ENCODE data around the gene EML5. TPM values are rescaled to one million over a fixed set of nuclear protein-coding genes. Genes with fewer than 3 reads are reported as not detected.

The EML5 gene
- total and polyA plus RNA-seq, 9 donors, result 5.7 to 86.5 (median 29.5) TPM

DNA sequence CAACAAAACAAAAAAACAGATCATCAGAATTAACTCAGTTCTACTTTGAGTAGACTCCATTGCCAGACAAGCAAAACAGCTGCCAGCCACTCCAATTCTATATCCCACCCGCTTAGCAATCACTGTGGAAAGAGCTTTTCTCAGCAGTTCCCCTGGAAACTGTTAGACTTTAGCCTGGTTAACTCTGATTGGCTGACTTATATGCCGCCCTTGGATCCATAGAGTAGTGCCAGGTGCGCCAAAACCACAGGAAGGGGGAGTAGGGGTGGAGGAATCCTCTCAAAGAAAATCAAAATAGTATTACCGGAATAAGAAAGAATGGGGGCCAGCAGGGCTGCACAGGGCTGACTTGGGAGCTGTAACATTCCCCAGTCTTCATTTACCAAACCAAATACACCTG lies 5.4 kb upstream of the EML5 start:
- DNase-seq, result no peak
- Histone ChIP-seq H3K4me3 (no peak overlapping the region), H3K4me1 (ENCODE audit: insufficient read depth) (peaks cover 3% of the 10 kb centered on the region), H3K36me3 (no peaks in the 10 kb centered on the region), H3K27me3 (no peaks in the 10 kb centered on the region), H3K9me3 (no peaks in the 10 kb centered on the region), H3K27ac (no peak overlapping the region)
- WGBS, 3 donors, result 66 to 69% (median 69%) methylated on average over 4 of the region's 4 CpGs
- TF ChIP-seq POLR2A (IDR thresholded peaks at IDR 0.05) (no peak), EP300 (IDR thresholded peaks at IDR 0.05) (no peak)
- TF ChIP-seq, protein P1, sequence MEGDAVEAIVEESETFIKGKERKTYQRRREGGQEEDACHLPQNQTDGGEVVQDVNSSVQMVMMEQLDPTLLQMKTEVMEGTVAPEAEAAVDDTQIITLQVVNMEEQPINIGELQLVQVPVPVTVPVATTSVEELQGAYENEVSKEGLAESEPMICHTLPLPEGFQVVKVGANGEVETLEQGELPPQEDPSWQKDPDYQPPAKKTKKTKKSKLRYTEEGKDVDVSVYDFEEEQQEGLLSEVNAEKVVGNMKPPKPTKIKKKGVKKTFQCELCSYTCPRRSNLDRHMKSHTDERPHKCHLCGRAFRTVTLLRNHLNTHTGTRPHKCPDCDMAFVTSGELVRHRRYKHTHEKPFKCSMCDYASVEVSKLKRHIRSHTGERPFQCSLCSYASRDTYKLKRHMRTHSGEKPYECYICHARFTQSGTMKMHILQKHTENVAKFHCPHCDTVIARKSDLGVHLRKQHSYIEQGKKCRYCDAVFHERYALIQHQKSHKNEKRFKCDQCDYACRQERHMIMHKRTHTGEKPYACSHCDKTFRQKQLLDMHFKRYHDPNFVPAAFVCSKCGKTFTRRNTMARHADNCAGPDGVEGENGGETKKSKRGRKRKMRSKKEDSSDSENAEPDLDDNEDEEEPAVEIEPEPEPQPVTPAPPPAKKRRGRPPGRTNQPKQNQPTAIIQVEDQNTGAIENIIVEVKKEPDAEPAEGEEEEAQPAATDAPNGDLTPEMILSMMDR (IDR thresholded peaks at IDR 0.05), result no peak
- intact Hi-C loops (cut with DNase I), result no loop called here

DNA sequence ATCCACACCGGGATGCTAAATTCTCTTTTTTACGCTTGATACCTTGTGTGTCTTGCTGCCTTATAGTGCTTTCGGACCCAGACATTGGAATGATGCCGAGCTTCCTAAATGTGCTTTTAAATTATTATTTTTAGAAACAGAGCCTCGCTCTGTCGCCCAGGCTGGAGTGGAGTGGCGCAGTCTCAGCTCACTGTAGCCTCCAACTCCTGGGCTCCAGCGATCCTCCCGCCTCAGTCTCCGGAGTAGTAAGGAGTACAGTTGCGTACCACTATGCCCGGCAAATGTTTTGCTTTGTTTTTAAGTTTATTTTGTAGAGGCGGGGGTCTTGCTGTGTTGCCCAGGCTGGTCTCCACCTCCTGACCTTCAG lies 489 bp upstream of the EML5 start:
- peaks cover 3% of the 10 kb centered on the region for H3K4me1 ChIP-seq (ENCODE audit: insufficient read depth)
- DNase-seq, result peak in 1 of 5 donors; percentile 52
- H3K4me3 ChIP-seq, result peak overlapping the region; percentile 72
- TF ChIP-seq POLR2A (IDR thresholded peaks at IDR 0.05) (no peak), EP300 (IDR thresholded peaks at IDR 0.05) (no peak)
- TF ChIP-seq, protein P1 (IDR thresholded peaks at IDR 0.05), result no peak
- intact Hi-C loops (cut with DNase I), result loop anchor here in 1 of 4 donors (2.0 kb wide), 1 partner anchor 234 kb away; no protein-coding TSS in a partner anchor
- H3K9me3 ChIP-seq, result no peaks in the 10 kb centered on the region
- WGBS, 3 donors, result 43 to 53% (median 53%) methylated on average over 13 of the region's 13 CpGs
- H3K36me3 ChIP-seq, result no peaks in the 10 kb centered on the region
- H3K27me3 ChIP-seq, result no peaks in the 10 kb centered on the region
- H3K27ac ChIP-seq, result peak overlapping the region in 1 of 2 donors; percentile 93

DNA sequence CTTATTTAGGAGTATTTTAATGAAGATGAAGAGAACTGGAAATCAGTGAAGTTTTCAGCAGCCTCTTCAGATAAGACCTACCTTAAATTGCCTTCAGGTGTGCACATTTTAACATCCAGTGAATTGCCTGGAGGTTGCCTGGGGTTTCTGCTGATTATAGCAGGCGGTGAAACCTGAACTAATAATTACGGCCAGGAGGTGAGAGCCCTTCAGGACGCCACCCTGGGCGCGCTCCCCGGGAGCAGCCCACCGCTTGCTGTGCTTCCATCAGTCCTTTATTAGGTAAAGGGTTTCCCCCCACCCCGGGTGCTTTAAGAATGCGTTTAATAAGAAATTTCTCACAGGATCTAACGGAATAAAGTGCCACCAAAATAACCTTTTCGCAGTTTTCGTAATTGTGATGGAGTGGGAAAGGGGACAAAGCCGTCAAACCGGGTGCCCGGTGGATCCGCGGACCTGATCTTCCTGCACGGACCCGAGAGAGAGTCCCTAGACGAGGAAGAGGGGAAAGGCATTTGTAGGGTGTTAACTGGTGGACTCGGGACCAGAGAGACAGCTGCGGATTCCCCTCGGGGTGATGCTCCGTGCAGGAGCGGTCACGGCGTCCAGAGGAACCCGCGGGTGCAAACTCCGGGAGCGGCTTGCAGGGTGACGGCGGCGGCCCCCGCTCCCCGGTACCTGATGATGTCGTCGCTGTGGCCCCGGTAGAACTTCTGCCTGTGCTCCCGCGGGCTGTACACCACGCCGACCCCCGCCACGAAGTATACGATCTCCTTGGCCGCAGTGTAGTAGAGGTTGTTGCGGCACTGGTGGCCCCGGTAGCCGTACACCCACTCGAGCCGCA lies 902 bp downstream of the EML5 start:
- peak; percentile 39 to 64 (median 55) for DNase-seq
- peaks cover 3% of the 10 kb centered on the region for H3K4me1 ChIP-seq (ENCODE audit: insufficient read depth)
- 1 to 3% (median 3%) methylated on average over 38 to 52 of the region's 52 CpGs for WGBS, 3 donors
- H3K27ac ChIP-seq, result peak overlapping the region; percentile 88 to 93
- H3K27me3 ChIP-seq, result no peaks in the 10 kb centered on the region
- H3K4me3 ChIP-seq, result peak overlapping the region; percentile 72
- intact Hi-C loops (cut with DNase I), result loop anchor here in 1 of 4 donors (2.0 kb wide), 1 partner anchor 235 kb away; no protein-coding TSS in a partner anchor
- TF ChIP-seq, protein P1 (IDR thresholded peaks at IDR 0.05), result no peak
- TF ChIP-seq POLR2A (IDR thresholded peaks at IDR 0.05) (no peak), EP300 (IDR thresholded peaks at IDR 0.05) (no peak)
- no peaks in the 10 kb centered on the region for H3K9me3 ChIP-seq
- no peaks in the 10 kb centered on the region for H3K36me3 ChIP-seq

DNA sequence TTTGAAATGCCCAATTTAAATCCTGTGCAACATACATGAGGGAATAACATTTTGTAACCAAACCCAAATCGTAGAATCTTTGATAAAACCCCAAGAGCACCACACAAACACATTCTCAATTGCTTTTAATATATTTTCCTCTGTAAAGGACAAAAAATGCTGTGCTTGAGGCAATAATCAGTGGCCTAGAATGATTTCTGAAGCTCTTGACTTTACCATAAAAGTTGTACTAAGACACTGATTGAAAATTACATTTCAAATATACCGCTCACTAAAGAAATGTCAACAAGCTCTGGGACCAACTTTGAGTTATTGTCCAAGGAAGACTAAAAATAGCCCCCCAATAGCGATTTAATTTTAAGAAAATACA lies 1.5 kb downstream of the EML5 start:
- 16 to 38% (median 18%) methylated on average over 3 of the region's 3 CpGs for WGBS, 3 donors
- TF ChIP-seq EP300 (IDR thresholded peaks at IDR 0.05), result no peak
- no peak for TF ChIP-seq POLR2A (IDR thresholded peaks at IDR 0.05)
- TF ChIP-seq, protein P1 (IDR thresholded peaks at IDR 0.05), result no peak
- H3K4me3 ChIP-seq, result peak overlapping the region; percentile 72
- H3K36me3 ChIP-seq, result no peaks in the 10 kb centered on the region
- H3K27ac ChIP-seq, result peak overlapping the region in 1 of 2 donors; percentile 93
- intact Hi-C loops (cut with DNase I), result no loop called here
- no peak for DNase-seq
- no peaks in the 10 kb centered on the region for H3K9me3 ChIP-seq
- H3K27me3 ChIP-seq, result no peaks in the 10 kb centered on the region
- H3K4me1 ChIP-seq (ENCODE audit: insufficient read depth), result peaks cover 3% of the 10 kb centered on the region
